GM13976 (cell line): ENCODE measurements around the gene ADPRH.

Experiments used
- DNase-seq: peaks from one replicate; pipeline ENCODE4 v3.0.0; 2012; ENCODE audit warnings: low spot score
- CTCF ChIP-seq: IDR thresholded peaks from 2 replicates; pipeline ENCODE4 v1.5.1; 2012; ENCODE audit warnings: borderline replicate concordance, mild to moderate bottlenecking; ENCODE audit not compliant: insufficient read depth; ENCODE audit errors: extremely low read depth, missing control alignments, control extremely low read depth
- in situ Hi-C: fragments of 300-500 bp; cut with MboI; formaldehyde crosslinking; loops from one replicate; pipeline ENCODE4 v1.12.0; 2022; ENCODE audit warnings: low sequenced_read_pairs, mixed read lengths, inconsistent platforms; ENCODE audit not compliant: unreplicated experiment

ADPRH gene

GRCh38 chr3:119630128-119630879 is 51.0 kb downstream of the ADPRH start:
- no peak for DNase-seq
- no peak for TF ChIP-seq CTCF
- in situ Hi-C loops, result no loop called here

GRCh38 chr3:119630880-119631329 is 51.6 kb downstream of the ADPRH start:
- in situ Hi-C loops, result no loop called here
- TF ChIP-seq CTCF, result no peak
- DNase-seq, result no peak

- no peak for TF ChIP-seq CTCF
- DNase-seq, result no peak
Measured at GRCh38 chr3:119631516-119631915, 52.2 kb downstream of the ADPRH start.

GRCh38 chr3:119632216-119632615 is 52.9 kb downstream of the ADPRH start:
- no peak for DNase-seq
- in situ Hi-C loops, result no loop called here
- TF ChIP-seq CTCF, result no peak

More at GRCh38 chr3:119631516-119631915, 52.2 kb downstream of the ADPRH start:
- in situ Hi-C loops, result no loop called here

GRCh38 chr3:119632829-119633228 is 53.5 kb downstream of the ADPRH start:
- in situ Hi-C loops, result no loop called here
- no peak for DNase-seq
- TF ChIP-seq CTCF, result no peak

GRCh38 chr3:119635719-119636118 is 56.4 kb downstream of the ADPRH start:
- no peak for TF ChIP-seq CTCF
- no peak for DNase-seq
- in situ Hi-C loops, result no loop called here
